MM.1S (cell line): ENCODE results near the gene PRDM12.

Experiments used
- DNase-seq: peaks from one replicate; pipeline ENCODE4 v3.0.0-alpha.2; 2015
- H2AFZ ChIP-seq: fragments of 300-600 bp; sonication (generic); 2 replicates; pipeline ENCODE4 v1.6.0; 2016; ENCODE audit warnings: antibody characterized with exemption, low read length
- H3F3A ChIP-seq: fragments of 300-600 bp; sonication (generic); 2 replicates; pipeline ENCODE4 v1.6.1; 2016; ENCODE audit warnings: mild to moderate bottlenecking, antibody characterized with exemption, low read length, moderate library complexity, mixed read lengths; ENCODE audit not compliant: insufficient read depth
- H3K27ac ChIP-seq: fragments of 300-600 bp; sonication (generic); 2 replicates; pipeline ENCODE4 v1.5.1; 2016; ENCODE audit warnings: mild to moderate bottlenecking, low read length
- H3K27me3 ChIP-seq: fragments of 300-600 bp; sonication (generic); replicated peaks from 2 replicates; pipeline ENCODE4 v1.6.0; 2016; ENCODE audit warnings: low read length; ENCODE audit not compliant: insufficient read depth
- H3K36me3 ChIP-seq: fragments of 300-600 bp; sonication (generic); replicated peaks from 2 replicates; pipeline ENCODE4 v1.6.1; 2016; ENCODE audit warnings: mild to moderate bottlenecking, low read length, mixed read lengths; ENCODE audit not compliant: insufficient read depth
- H3K4me1 ChIP-seq: fragments of 300-600 bp; sonication (generic); 2 replicates; pipeline ENCODE4 v1.6.1; 2016; ENCODE audit warnings: low read length, mixed read lengths
- H3K4me2 ChIP-seq: fragments of 300-600 bp; sonication (generic); 2 replicates; pipeline ENCODE4 v1.6.0; 2016; ENCODE audit warnings: low read depth, low read length
- H3K4me3 ChIP-seq: fragments of 300-600 bp; sonication (generic); 2 replicates; pipeline ENCODE4 v1.5.1; 2016; ENCODE audit warnings: low read length, mixed read lengths
- H3K79me2 ChIP-seq: fragments of 300-600 bp; sonication (generic); 2 replicates; pipeline ENCODE4 v1.6.1; 2016; ENCODE audit warnings: mixed run types, low read length, mixed read lengths
- H3K9ac ChIP-seq: fragments of 300-600 bp; sonication (generic); 2 replicates; pipeline ENCODE4 v1.6.1; 2016; ENCODE audit warnings: low read length, mixed read lengths
- H3K9me2 ChIP-seq: fragments of 300-600 bp; sonication (generic); replicated peaks from 2 replicates; pipeline ENCODE4 v1.6.1; 2016; ENCODE audit warnings: mild to moderate bottlenecking, low read length, mixed read lengths; ENCODE audit not compliant: insufficient read depth
- H3K9me3 ChIP-seq: fragments of 300-600 bp; sonication (generic); replicated peaks from 2 replicates; pipeline ENCODE4 v1.6.1; 2016; ENCODE audit warnings: mild to moderate bottlenecking, low read length, mixed read lengths; ENCODE audit not compliant: insufficient read depth
- H4K20me1 ChIP-seq: fragments of 300-600 bp; sonication (generic); 2 replicates; pipeline ENCODE4 v1.6.1; 2016; ENCODE audit warnings: mild to moderate bottlenecking, low read length, moderate library complexity, mixed read lengths; ENCODE audit not compliant: insufficient read depth
- EZH2 ChIP-seq: fragments of 300-600 bp; sonication (generic); optimal IDR thresholded peaks from 2 replicates; pipeline ENCODE3; 2017; ENCODE audit warnings: low read depth, mild to moderate bottlenecking, antibody characterized with exemption, low read length, mixed read lengths
- EZH2phosphoT487 ChIP-seq: fragments of 300-600 bp; sonication (generic); IDR thresholded peaks from 2 replicates; pipeline ENCODE4 v1.6.1; 2018; ENCODE audit warnings: antibody characterized with exemption, low read length
- TF ChIP-seq, protein P1 (sequence below): fragments of 300-600 bp; sonication (generic); IDR thresholded peaks from 2 replicates; pipeline ENCODE4 v1.5.1; 2016; ENCODE audit warnings: antibody characterized with exemption, low read length, mixed read lengths

Gene PRDM12

DNA sequence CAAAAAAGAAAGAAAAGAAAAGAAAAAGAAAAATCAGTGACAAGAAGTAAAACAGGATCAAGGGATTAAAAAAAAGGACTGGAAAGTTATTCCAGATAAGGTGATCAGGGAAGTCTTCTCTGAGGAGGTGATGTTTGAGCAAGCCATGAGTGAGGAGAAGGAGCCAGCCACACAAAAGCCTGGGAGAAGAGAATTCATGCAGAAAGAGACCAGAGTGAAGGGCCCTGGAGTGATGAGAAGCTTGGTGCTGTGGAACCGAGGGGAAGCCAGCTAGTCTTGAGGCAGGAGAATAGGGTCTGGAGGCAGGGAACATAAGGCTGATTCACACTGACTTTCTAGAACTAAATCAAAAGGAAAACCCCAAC, 25.2 kb downstream of the PRDM12 start:
- no peaks in the 10 kb centered on the region for H3K4me1 ChIP-seq
- no peaks in the 10 kb centered on the region for H3K36me3 ChIP-seq
- peaks cover 10% of the 10 kb centered on the region for H3K79me2 ChIP-seq
- H3K27me3 ChIP-seq: no peaks in the 10 kb centered on the region; the same call in 1 of the 2 replicates
- H3K4me2 ChIP-seq: peak overlapping the region; percentile 90
- peak overlapping the region; percentile 92 for H2AFZ ChIP-seq
- no peaks in the 10 kb centered on the region for H3K9me2 ChIP-seq
- H3K4me3 ChIP-seq: peak overlapping the region; percentile 55
- no peaks in the 10 kb centered on the region for H3K9me3 ChIP-seq
- no peak for TF ChIP-seq EZH2phosphoT487
- TF ChIP-seq, protein P1, sequence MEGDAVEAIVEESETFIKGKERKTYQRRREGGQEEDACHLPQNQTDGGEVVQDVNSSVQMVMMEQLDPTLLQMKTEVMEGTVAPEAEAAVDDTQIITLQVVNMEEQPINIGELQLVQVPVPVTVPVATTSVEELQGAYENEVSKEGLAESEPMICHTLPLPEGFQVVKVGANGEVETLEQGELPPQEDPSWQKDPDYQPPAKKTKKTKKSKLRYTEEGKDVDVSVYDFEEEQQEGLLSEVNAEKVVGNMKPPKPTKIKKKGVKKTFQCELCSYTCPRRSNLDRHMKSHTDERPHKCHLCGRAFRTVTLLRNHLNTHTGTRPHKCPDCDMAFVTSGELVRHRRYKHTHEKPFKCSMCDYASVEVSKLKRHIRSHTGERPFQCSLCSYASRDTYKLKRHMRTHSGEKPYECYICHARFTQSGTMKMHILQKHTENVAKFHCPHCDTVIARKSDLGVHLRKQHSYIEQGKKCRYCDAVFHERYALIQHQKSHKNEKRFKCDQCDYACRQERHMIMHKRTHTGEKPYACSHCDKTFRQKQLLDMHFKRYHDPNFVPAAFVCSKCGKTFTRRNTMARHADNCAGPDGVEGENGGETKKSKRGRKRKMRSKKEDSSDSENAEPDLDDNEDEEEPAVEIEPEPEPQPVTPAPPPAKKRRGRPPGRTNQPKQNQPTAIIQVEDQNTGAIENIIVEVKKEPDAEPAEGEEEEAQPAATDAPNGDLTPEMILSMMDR: no peak
- TF ChIP-seq EZH2: no peak
- peak overlapping the region; percentile 23; the same call in 1 of the 2 replicates for H3K27ac ChIP-seq
- H3F3A ChIP-seq: peaks cover 10% of the 10 kb centered on the region; the same call in 1 of the 2 replicates
- no peaks in the 10 kb centered on the region for H4K20me1 ChIP-seq
- no peak for DNase-seq
- H3K9ac ChIP-seq: peak overlapping the region; percentile 39; the same call in 1 of the 2 replicates

DNA sequence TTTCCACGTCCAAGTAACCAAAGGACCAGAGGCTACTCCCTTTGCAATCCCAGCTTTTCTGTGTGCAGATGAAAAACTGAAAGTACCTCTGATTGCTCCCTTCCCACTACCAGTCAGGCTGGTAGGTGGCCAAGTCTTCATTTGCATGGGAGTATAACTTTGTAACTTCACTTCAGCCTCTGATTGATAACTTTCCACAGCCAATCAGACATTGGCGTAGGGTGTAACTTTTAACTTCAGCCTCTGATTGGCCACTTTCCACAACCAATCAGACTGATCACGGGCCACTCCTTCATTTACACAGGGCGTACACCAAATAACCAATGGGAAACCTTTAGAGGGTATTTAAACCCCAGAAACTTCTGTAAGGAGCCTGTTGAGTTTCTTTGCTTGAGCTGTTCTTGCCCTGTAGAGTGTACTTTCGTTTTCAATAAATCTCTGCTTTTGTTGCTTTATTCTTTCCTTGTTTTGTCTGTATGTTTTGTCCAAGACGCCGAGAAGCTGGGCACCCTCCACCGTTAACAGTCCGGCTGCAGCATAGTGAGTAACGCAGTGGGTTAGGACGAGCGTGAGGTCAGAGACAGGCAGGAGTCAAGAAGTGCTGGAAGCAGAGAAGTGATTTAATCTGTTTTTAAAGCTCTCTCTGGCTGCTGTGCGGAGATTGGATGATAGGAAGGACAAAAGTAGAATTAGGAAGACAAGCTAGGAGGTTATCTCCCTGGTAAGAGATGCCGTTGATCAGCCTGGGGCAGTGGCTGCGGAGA, 25.7 kb downstream of the PRDM12 start:
- Histone ChIP-seq H3K4me3 (peak overlapping the region; percentile 55), H2AFZ (peak overlapping the region; percentile 92), H3K9ac (peak overlapping the region; percentile 39; the same call in 1 of the 2 replicates), H3K79me2 (peaks cover 16% of the 10 kb centered on the region), H3K4me1 (0 out of 2 replicates have a peak, but pooled peaks cover 3% of the 10 kb centered on the region), H3K27me3 (no peaks in the 10 kb centered on the region; the same call in 1 of the 2 replicates), H3K27ac (peak overlapping the region; percentile 23; the same call in 1 of the 2 replicates), H3K36me3 (no peaks in the 10 kb centered on the region), H4K20me1 (no peaks in the 10 kb centered on the region), H3K9me3 (no peaks in the 10 kb centered on the region), H3F3A (peaks cover 10% of the 10 kb centered on the region; the same call in 1 of the 2 replicates), H3K9me2 (no peaks in the 10 kb centered on the region), H3K4me2 (peak overlapping the region; percentile 90)
- DNase-seq: peak; percentile 95
- TF ChIP-seq, protein P1: no peak
- TF ChIP-seq EZH2 (no peak), EZH2phosphoT487 (no peak)

DNA sequence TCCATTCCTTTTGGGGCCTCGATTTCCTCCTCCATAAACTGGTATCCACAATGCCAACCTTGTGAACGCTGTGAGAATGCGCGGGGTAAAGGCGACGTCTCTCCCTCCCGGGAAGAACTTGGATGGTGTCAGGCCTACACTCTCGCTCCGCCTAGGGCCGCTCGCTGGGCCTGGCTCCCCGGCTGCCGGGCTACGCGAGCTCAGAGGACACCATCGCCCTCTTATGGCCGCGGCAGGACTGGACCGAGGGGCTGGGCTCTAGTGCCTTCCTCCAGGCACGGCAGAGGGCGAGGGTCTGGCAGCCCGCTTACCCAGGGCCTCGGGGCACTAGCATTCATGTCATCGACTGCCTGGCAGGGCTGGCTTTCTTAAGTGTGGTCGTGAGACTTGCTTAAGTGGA, 27.9 kb downstream of the PRDM12 start:
- H3K36me3 ChIP-seq: peaks cover 4% of the 10 kb centered on the region; the same call in 1 of the 2 replicates
- no peak overlapping the region for H3K27ac ChIP-seq
- H4K20me1 ChIP-seq: no peaks in the 10 kb centered on the region
- no peak overlapping the region for H3K9ac ChIP-seq
- H3K4me1 ChIP-seq: 0 out of 2 replicates have a peak, but pooled peaks cover 10% of the 10 kb centered on the region
- no peak overlapping the region for H3K4me2 ChIP-seq
- peaks cover 38% of the 10 kb centered on the region for H3K79me2 ChIP-seq
- no peak for TF ChIP-seq EZH2
- TF ChIP-seq EZH2phosphoT487: no peak
- TF ChIP-seq, protein P1: 0 out of 2 replicates have a peak, but pooled peaks have one; percentile 3
- H2AFZ ChIP-seq: 0 out of 2 replicates have a peak overlapping the region, but pooled peaks have one; percentile 79
- DNase-seq: no peak
- H3K9me2 ChIP-seq: no peaks in the 10 kb centered on the region
- no peak overlapping the region for H3K4me3 ChIP-seq
- H3K9me3 ChIP-seq: no peaks in the 10 kb centered on the region
- H3F3A ChIP-seq: peaks cover 10% of the 10 kb centered on the region; the same call in 1 of the 2 replicates
- H3K27me3 ChIP-seq: no peaks in the 10 kb centered on the region
